ENCODE results near the gene TXNDC8. TPM values are rescaled to one million over a fixed set of nuclear protein-coding genes. Genes with fewer than 3 reads are reported as not detected.
"Not testable (repeated sequence)": the region's sequence is repeated elsewhere in the genome, so short reads cannot be mapped to it uniquely, and the experiment has no call there.

The TXNDC8 gene
- total RNA-seq, 1 experiment from 2014 or later, result not detected

DNA sequence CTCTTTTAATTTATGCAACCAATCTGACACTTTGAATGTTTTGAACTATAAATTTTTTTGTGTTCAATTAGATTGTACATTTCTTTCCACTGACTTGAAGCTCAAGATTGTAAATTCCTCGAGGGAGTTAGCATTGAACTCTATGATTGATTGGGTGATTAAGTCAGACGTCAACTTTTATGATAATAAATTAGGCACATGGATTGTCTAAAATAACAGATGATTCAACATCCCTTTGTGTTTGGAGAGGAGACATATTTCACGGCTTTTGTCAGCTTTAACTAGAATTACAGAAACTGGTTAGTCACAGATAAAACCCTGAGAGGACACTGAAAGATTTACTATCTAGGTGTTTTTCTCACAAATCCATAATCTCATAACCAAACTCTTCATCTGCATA, 32.7 kb upstream of the TXNDC8 start:
- H3K27ac Mint-ChIP-seq (ENCODE audit: low read depth, unreplicated experiment), result no peak overlapping the region
- DNase-seq (ENCODE audit: unreplicated experiment), result peak; percentile 31
- intact Hi-C loops (cut with micrococcal nuclease), result no loop called here
- H3K9me3 Mint-ChIP-seq (ENCODE audit: unreplicated experiment), result no peaks in the 10 kb centered on the region
- no peak overlapping the region for H3K4me3 Mint-ChIP-seq (ENCODE audit: unreplicated experiment)
- POLR2A ChIA-PET, result interaction anchor here (1.0 to 3.5 kb wide), 4 partner anchors 9 to 113 kb away, joined by 4 to 15 read pairs (median 8); partner anchors contain the start of gene TXN
- TF ChIP-seq, protein P1, sequence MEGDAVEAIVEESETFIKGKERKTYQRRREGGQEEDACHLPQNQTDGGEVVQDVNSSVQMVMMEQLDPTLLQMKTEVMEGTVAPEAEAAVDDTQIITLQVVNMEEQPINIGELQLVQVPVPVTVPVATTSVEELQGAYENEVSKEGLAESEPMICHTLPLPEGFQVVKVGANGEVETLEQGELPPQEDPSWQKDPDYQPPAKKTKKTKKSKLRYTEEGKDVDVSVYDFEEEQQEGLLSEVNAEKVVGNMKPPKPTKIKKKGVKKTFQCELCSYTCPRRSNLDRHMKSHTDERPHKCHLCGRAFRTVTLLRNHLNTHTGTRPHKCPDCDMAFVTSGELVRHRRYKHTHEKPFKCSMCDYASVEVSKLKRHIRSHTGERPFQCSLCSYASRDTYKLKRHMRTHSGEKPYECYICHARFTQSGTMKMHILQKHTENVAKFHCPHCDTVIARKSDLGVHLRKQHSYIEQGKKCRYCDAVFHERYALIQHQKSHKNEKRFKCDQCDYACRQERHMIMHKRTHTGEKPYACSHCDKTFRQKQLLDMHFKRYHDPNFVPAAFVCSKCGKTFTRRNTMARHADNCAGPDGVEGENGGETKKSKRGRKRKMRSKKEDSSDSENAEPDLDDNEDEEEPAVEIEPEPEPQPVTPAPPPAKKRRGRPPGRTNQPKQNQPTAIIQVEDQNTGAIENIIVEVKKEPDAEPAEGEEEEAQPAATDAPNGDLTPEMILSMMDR (IDR thresholded peaks at IDR 0.05; ENCODE audit: unreplicated experiment), result no peak
- H3K36me3 Mint-ChIP-seq (ENCODE audit: insufficient read depth, unreplicated experiment), result no peaks in the 10 kb centered on the region
- H3K27me3 Mint-ChIP-seq (ENCODE audit: insufficient read depth, unreplicated experiment), result no peaks in the 10 kb centered on the region
- CTCF ChIA-PET, result interaction anchor here (0.7 to 1.4 kb wide), 2 partner anchors 10 to 123 kb away, joined by 3 read pairs; no protein-coding TSS in a partner anchor
- H3K4me1 Mint-ChIP-seq (ENCODE audit: insufficient read depth, unreplicated experiment), result no peaks in the 10 kb centered on the region
- BruUV-seq (replicated peaks), result no TSS peak

DNA sequence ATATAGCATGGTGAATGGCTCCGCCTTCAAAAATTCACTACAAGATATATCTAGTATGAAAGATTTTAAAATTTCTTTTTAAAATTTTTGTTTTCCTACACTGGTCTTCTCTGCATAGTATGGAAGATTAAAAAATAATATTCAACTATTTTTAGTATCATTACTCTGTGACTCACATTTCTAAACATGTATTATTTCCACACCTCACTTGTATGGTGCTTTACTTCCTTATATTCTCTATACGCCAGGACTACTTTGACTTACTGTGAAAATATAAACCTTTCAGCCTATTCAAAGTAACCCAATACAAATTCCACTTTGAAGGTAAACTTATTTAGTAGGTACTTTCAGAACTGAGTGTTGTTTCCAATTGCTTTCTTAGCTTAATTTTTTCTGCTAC, 26.8 kb upstream of the TXNDC8 start:
- TF ChIP-seq, protein P1 (IDR thresholded peaks at IDR 0.05; ENCODE audit: unreplicated experiment), result no peak
- Mint-ChIP-seq H3K27me3 (ENCODE audit: insufficient read depth, unreplicated experiment) (no peaks in the 10 kb centered on the region), H3K9me3 (ENCODE audit: unreplicated experiment) (no peaks in the 10 kb centered on the region), H3K4me3 (ENCODE audit: unreplicated experiment) (no peak overlapping the region), H3K4me1 (ENCODE audit: insufficient read depth, unreplicated experiment) (no peaks in the 10 kb centered on the region), H3K36me3 (ENCODE audit: insufficient read depth, unreplicated experiment) (no peaks in the 10 kb centered on the region), H3K27ac (ENCODE audit: low read depth, unreplicated experiment) (no peak overlapping the region)
- intact Hi-C loops (cut with micrococcal nuclease), result no loop called here
- no TSS peak for BruUV-seq (replicated peaks)
- no peak for DNase-seq (ENCODE audit: unreplicated experiment)
- CTCF ChIA-PET, result interaction anchor here (0.6 kb wide), 1 partner anchor 208 kb away, joined by 3 read pairs; no protein-coding TSS in a partner anchor
- POLR2A ChIA-PET, result interaction anchor here (0.6 to 1.2 kb wide), 4 partner anchors 13 to 108 kb away, joined by 3 to 4 read pairs (median 3); partner anchors contain the start of gene TXN

DNA sequence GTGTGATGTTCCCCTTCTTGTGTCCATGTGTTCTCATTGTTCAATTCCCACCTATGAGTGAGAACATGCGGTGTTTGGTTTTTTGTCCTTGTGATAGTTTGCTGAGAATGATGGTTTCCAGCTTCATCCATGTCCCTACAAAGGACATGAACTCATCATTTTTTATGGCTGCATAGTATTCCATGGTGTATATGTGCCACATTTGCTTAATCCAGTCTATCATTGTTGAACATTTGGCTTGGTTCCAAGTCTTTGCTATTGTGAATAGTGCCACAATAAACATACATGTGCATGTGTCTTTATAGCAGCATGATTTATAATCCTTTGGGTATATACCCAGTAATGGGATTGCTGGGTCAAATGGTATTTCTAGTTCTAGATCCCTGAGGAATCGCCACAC, 21.3 kb upstream of the TXNDC8 start:
- POLR2A ChIA-PET; H3K27me3 Mint-ChIP-seq (ENCODE audit: insufficient read depth, unreplicated experiment): not testable (repeated sequence)

DNA sequence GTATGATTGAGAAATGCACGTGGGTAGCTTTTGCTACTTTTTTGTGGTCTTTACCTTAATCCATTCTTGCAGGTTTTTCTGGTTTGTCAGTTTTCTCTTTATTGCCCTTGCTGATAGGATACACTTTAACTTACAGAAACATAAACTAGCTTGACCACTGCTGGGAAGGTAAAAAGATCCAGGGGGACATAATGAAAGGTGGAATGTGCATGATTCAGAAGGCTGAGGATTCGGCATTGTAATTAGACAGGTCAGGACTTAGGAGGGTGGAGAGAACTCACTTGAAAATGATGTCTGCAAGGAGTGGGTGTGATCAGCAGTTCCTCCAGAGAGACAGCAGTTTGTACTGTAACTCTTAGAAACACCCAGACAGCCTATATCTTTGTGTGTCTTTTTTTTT, 19.8 kb upstream of the TXNDC8 start:
- Mint-ChIP-seq H3K36me3 (ENCODE audit: insufficient read depth, unreplicated experiment) (no peaks in the 10 kb centered on the region), H3K4me1 (ENCODE audit: insufficient read depth, unreplicated experiment) (no peaks in the 10 kb centered on the region), H3K27ac (ENCODE audit: low read depth, unreplicated experiment) (no peak overlapping the region), H3K9me3 (ENCODE audit: unreplicated experiment) (no peaks in the 10 kb centered on the region), H3K27me3 (ENCODE audit: insufficient read depth, unreplicated experiment) (no peaks in the 10 kb centered on the region), H3K4me3 (ENCODE audit: unreplicated experiment) (no peak overlapping the region)
- TF ChIP-seq, protein P1 (IDR thresholded peaks at IDR 0.05; ENCODE audit: unreplicated experiment), result no peak
- intact Hi-C loops (cut with micrococcal nuclease), result no loop called here
- no TSS peak for BruUV-seq (replicated peaks)
- no peak for DNase-seq (ENCODE audit: unreplicated experiment)
- ChIA-PET CTCF (interaction anchor here (0.9 kb wide), 1 partner anchor 173 kb away, joined by 3 read pairs; no protein-coding TSS in a partner anchor), POLR2A (interaction anchor here (0.6 kb wide), 1 partner anchor 74 kb away, joined by 4 read pairs; no protein-coding TSS in a partner anchor)

More for the DNA sequence above, 21.3 kb upstream of the TXNDC8 start:
- H3K4me3 Mint-ChIP-seq (ENCODE audit: unreplicated experiment); DNase-seq (ENCODE audit: unreplicated experiment); BruUV-seq (replicated peaks); intact Hi-C loops (cut with micrococcal nuclease); H3K9me3 Mint-ChIP-seq (ENCODE audit: unreplicated experiment); H3K4me1 Mint-ChIP-seq (ENCODE audit: insufficient read depth, unreplicated experiment); CTCF ChIA-PET; H3K27ac Mint-ChIP-seq (ENCODE audit: low read depth, unreplicated experiment); H3K36me3 Mint-ChIP-seq (ENCODE audit: insufficient read depth, unreplicated experiment): not testable (repeated sequence)

Measured in MCF 10A (cell line).